ENCODE measurements around the gene PAWR. TPM values are rescaled to one million over a fixed set of nuclear protein-coding genes. Genes with fewer than 3 reads are reported as not detected.

Gene PAWR
- total and polyA plus RNA-seq, 2 of the 13 experiments (the other 11 are each of a cell fraction or from before 2014, with no cell fraction given): 29.1 to 36.1 TPM

DNA sequence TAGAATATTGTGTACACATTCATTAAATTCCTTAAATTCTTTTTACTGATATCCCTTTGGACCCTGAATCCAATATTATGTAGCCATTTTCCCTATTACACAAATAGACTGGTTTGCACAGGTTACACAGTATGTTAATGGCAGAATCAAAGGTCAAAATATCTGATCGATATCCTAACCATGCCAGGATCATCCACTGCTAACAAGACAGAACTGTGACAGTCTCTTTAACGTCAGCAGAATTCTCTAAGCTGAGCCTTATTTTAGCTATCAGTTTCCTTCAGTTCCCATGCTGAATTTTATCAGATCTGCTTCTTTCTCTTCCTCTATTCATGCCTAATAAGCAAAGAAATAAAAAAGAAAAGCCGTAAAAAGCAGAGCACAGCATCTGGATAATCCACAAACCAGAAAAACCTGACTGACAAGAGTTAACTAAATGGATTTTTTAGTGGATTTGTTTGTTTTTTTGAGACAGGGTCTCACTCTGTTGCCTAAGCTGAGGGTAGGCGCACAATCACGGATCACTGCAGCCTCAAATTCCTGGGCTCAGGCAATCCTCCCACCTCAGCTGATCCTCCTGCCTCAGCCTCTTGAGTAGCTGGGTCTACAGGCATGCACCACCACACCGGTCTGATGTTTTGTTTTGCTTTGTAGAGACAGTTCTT is 130.4 kb downstream of the PAWR start (continued):
- TF ChIP-seq, protein P1, sequence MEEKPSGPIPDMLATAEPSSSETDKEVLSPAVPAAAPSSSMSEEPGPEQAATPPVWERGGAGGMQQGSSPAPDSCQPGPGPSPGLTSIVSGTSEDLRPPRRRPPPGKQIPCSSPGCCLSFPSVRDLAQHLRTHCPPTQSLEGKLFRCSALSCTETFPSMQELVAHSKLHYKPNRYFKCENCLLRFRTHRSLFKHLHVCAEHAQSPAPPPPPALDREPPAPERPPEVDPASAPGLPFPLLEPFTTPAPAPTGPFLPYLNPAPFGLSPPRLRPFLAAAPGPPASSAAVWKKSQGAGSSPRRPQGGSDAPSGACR (CRISPR knock-in tag; IDR thresholded peaks at IDR 0.05): no peak
- TF ChIP-seq ZNF841 (CRISPR knock-in tag; IDR thresholded peaks at IDR 0.05; ENCODE audit: borderline replicate concordance) (no peak), ZNF546 (CRISPR knock-in tag; conservative IDR thresholded peaks at IDR 0.05) (no peak), SOX13 (IDR thresholded peaks at IDR 0.05) (no peak), SOX13 (CRISPR knock-in tag; conservative IDR thresholded peaks at IDR 0.05 in 1 of 2, IDR thresholded peaks at IDR 0.05 in 1 of 2) (peak in 1 of 2 experiments; percentile 72; a peak in 1 of 4 replicates), ZNF124 (CRISPR knock-in tag; IDR thresholded peaks at IDR 0.05) (no peak), NCOA1 (CRISPR knock-in tag; IDR thresholded peaks at IDR 0.05) (0 out of 2 replicates have a peak, but pooled peaks have one; percentile 53), ZNF354B (CRISPR knock-in tag; IDR thresholded peaks at IDR 0.05) (no peak), SOX5 (CRISPR knock-in tag; IDR thresholded peaks at IDR 0.05; ENCODE audit: borderline replicate concordance) (peak; percentile 57; the same call in 1 of the 2 replicates), ZC3H4 (CRISPR knock-in tag; IDR thresholded peaks at IDR 0.05; ENCODE audit: borderline replicate concordance) (no peak), U2AF1 (optimal IDR thresholded peaks at IDR 0.05; ENCODE audit: low read depth, low read length) (no peak), PHB2 (IDR thresholded peaks at IDR 0.05; ENCODE audit: partially characterized antibody) (no peak), ZSCAN22 (CRISPR knock-in tag; IDR thresholded peaks at IDR 0.05) (no peak), ZNF33A (CRISPR knock-in tag; IDR thresholded peaks at IDR 0.05; ENCODE audit: borderline replicate concordance) (no peak), ZKSCAN1 (IDR thresholded peaks at IDR 0.05; ENCODE audit: low read length) (no peak), NR2F2 (IDR thresholded peaks at IDR 0.05; ENCODE audit: borderline replicate concordance, low read depth) (peak; percentile 79), SPEN (CRISPR knock-in tag; IDR thresholded peaks at IDR 0.05; ENCODE audit: low read depth) (no peak)
- TF ChIP-seq, protein P2, sequence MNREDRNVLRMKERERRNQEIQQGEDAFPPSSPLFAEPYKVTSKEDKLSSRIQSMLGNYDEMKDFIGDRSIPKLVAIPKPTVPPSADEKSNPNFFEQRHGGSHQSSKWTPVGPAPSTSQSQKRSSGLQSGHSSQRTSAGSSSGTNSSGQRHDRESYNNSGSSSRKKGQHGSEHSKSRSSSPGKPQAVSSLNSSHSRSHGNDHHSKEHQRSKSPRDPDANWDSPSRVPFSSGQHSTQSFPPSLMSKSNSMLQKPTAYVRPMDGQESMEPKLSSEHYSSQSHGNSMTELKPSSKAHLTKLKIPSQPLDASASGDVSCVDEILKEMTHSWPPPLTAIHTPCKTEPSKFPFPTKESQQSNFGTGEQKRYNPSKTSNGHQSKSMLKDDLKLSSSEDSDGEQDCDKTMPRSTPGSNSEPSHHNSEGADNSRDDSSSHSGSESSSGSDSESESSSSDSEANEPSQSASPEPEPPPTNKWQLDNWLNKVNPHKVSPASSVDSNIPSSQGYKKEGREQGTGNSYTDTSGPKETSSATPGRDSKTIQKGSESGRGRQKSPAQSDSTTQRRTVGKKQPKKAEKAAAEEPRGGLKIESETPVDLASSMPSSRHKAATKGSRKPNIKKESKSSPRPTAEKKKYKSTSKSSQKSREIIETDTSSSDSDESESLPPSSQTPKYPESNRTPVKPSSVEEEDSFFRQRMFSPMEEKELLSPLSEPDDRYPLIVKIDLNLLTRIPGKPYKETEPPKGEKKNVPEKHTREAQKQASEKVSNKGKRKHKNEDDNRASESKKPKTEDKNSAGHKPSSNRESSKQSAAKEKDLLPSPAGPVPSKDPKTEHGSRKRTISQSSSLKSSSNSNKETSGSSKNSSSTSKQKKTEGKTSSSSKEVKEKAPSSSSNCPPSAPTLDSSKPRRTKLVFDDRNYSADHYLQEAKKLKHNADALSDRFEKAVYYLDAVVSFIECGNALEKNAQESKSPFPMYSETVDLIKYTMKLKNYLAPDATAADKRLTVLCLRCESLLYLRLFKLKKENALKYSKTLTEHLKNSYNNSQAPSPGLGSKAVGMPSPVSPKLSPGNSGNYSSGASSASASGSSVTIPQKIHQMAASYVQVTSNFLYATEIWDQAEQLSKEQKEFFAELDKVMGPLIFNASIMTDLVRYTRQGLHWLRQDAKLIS (CRISPR knock-in tag; IDR thresholded peaks at IDR 0.05): no peak
